ENCODE measurements around the gene DUSP14.

Gene DUSP14

GRCh38 chr17:37555386-37555785 is 65.7 kb downstream of the DUSP14 start:
- peaks cover 18% of the 10 kb centered on the region for H3K36me3 ChIP-seq (ENCODE audit: control insufficient read depth, insufficient read depth, low read length)

GRCh38 chr17:37557482-37557881 is 67.8 kb downstream of the DUSP14 start:
- Histone ChIP-seq H3K36me3 (ENCODE audit: control insufficient read depth, insufficient read depth, low read length) (peaks cover 18% of the 10 kb centered on the region), H3K4me1 (ENCODE audit: control insufficient read depth, insufficient read depth, low read length) (no peaks in the 10 kb centered on the region), H3K9me3 (ENCODE audit: control insufficient read depth, low read length) (no peaks in the 10 kb centered on the region), H3K4me3 (ENCODE audit: insufficient read depth, low read depth, low read length) (no peak overlapping the region), H3K27me3 (ENCODE audit: control insufficient read depth, insufficient read depth, low read length, poor library complexity, severe bottlenecking) (no peaks in the 10 kb centered on the region), H3K27ac (ENCODE audit: insufficient read depth, low read depth, low read length, poor library complexity, severe bottlenecking) (no peak overlapping the region)
- WGBS, 2 experiments = 91 to 96% methylated on average over 2 of the region's 2 CpGs

More at GRCh38 chr17:37555386-37555785, 65.7 kb downstream of the DUSP14 start:
- no peaks in the 10 kb centered on the region for H3K9me3 ChIP-seq (ENCODE audit: control insufficient read depth, low read length)
- no peak overlapping the region for H3K27ac ChIP-seq (ENCODE audit: insufficient read depth, low read depth, low read length, poor library complexity, severe bottlenecking)
- no peaks in the 10 kb centered on the region for H3K27me3 ChIP-seq (ENCODE audit: control insufficient read depth, insufficient read depth, low read length, poor library complexity, severe bottlenecking)
- no peaks in the 10 kb centered on the region for H3K4me1 ChIP-seq (ENCODE audit: control insufficient read depth, insufficient read depth, low read length)
- 92 to 95% methylated on average over 2 to 3 of the region's 3 CpGs for WGBS, 2 experiments
- no peak overlapping the region for H3K4me3 ChIP-seq (ENCODE audit: insufficient read depth, low read depth, low read length)

GRCh38 chr17:37558299-37558698 is 68.6 kb downstream of the DUSP14 start:
- Histone ChIP-seq H3K4me3 (ENCODE audit: insufficient read depth, low read depth, low read length) (no peak overlapping the region), H3K36me3 (ENCODE audit: control insufficient read depth, insufficient read depth, low read length) (peaks cover 16% of the 10 kb centered on the region), H3K27ac (ENCODE audit: insufficient read depth, low read depth, low read length, poor library complexity, severe bottlenecking) (no peak overlapping the region), H3K9me3 (ENCODE audit: control insufficient read depth, low read length) (no peaks in the 10 kb centered on the region), H3K27me3 (ENCODE audit: control insufficient read depth, insufficient read depth, low read length, poor library complexity, severe bottlenecking) (no peaks in the 10 kb centered on the region), H3K4me1 (ENCODE audit: control insufficient read depth, insufficient read depth, low read length) (no peaks in the 10 kb centered on the region)
- WGBS, 2 experiments = 98 to 100% methylated on average over 1 to 2 of the region's 2 CpGs

- Histone ChIP-seq H3K4me3 (ENCODE audit: insufficient read depth, low read depth, low read length) (no peak overlapping the region), H3K4me1 (ENCODE audit: control insufficient read depth, insufficient read depth, low read length) (no peaks in the 10 kb centered on the region), H3K36me3 (ENCODE audit: control insufficient read depth, insufficient read depth, low read length) (peaks cover 26% of the 10 kb centered on the region), H3K27ac (ENCODE audit: insufficient read depth, low read depth, low read length, poor library complexity, severe bottlenecking) (no peak overlapping the region), H3K9me3 (ENCODE audit: control insufficient read depth, low read length) (no peaks in the 10 kb centered on the region), H3K27me3 (ENCODE audit: control insufficient read depth, insufficient read depth, low read length, poor library complexity, severe bottlenecking) (no peaks in the 10 kb centered on the region)
- 90 to 92% methylated on average over 4 to 5 of the region's 5 CpGs for WGBS, 2 experiments
Measured at GRCh38 chr17:37562016-37562745, 72.5 kb downstream of the DUSP14 start.
